AG09319 (cell line): ENCODE results near the gene DIPK1C.

ENCODE experiments used
- DNase-seq: peaks from one replicate; pipeline ENCODE4 v3.0.0-alpha.2; 2010; ENCODE audit warnings: low read depth; ENCODE audit errors: extremely low read depth
- TF ChIP-seq, protein P1 (sequence below): IDR thresholded peaks from 2 replicates; pipeline ENCODE4 v1.5.1; 2011; ENCODE audit warnings: low read depth, mild to moderate bottlenecking, inconsistent platforms, low read length, moderate library complexity

The DIPK1C gene

DNA sequence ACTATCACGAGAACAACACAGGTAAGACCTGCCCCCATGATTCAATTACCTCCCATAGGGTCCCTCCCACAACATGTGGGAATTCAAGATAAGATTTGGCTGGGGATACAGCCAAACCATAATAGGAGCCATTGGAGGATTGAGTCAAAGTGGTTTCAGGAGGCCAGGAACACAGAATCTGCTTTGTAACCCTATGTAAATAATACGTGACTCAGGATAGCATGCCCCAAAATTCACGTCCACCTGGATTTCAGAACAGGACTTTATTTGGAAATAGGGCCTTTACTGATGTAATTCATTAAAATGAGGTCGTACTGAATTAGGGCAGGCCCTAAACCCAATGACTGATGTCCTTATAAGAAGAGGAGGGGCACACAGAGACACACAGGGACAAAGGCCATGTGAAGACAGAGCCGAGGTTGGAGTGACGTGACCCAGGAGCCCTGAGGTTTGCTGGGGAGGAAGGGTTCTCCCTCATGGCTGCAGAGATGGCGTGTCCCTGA, 23.1 kb upstream of the DIPK1C start:
- DNase-seq = no peak
- TF ChIP-seq, protein P1, sequence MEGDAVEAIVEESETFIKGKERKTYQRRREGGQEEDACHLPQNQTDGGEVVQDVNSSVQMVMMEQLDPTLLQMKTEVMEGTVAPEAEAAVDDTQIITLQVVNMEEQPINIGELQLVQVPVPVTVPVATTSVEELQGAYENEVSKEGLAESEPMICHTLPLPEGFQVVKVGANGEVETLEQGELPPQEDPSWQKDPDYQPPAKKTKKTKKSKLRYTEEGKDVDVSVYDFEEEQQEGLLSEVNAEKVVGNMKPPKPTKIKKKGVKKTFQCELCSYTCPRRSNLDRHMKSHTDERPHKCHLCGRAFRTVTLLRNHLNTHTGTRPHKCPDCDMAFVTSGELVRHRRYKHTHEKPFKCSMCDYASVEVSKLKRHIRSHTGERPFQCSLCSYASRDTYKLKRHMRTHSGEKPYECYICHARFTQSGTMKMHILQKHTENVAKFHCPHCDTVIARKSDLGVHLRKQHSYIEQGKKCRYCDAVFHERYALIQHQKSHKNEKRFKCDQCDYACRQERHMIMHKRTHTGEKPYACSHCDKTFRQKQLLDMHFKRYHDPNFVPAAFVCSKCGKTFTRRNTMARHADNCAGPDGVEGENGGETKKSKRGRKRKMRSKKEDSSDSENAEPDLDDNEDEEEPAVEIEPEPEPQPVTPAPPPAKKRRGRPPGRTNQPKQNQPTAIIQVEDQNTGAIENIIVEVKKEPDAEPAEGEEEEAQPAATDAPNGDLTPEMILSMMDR = no peak

DNA sequence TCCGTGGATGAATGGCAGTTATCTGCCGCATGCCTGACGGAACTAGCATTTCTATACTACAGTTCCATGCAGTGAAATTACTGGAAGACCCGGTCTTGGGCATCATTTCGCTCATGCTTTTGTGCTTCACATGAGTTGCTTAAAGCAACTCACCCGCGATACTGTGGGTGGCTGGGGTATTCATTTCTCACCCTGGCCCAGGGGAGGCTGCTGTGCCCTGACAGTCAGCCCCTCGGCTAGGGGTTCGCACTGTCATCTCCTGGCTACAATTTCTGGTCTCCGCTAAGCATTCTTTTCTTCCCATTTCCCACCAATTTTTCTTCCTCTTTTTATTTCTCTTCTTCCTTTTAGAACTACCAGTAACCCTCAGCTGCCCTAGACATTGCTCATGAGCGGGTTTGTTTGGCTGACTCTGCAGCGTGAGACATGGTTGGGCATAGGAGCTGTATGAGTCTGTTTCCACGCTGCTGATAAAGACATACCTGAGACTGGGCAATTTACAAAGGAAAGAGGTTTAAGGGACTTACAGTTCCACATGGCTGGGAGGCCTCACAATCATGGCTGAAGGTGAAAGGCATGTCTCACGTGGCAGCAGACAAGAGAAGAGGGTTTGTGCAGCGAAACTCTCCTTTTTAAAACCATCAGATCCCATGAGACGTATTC, 22.5 kb upstream of the DIPK1C start:
- no peak for DNase-seq
- TF ChIP-seq, protein P1 = no peak

DNA sequence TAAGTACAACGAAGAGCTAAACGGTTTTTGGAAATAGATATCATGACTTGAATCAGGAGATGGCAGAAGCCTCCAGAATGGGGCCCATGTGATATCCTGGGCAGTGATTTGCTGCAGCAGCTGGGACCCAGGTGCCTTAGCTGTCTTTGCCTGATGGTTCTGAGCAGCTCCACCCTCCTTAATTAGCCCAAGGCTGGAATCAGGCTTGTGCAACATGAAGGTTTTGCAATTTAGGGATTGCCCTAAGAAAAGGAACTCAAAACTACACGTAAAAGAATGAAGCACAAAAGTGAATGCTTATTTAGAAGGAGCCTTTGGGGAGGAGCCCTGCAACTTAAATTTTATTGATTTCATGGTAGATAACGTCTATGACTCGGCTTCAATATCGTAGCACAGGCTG, 21.8 kb upstream of the DIPK1C start:
- TF ChIP-seq, protein P1 = no peak
- DNase-seq = no peak

DNA sequence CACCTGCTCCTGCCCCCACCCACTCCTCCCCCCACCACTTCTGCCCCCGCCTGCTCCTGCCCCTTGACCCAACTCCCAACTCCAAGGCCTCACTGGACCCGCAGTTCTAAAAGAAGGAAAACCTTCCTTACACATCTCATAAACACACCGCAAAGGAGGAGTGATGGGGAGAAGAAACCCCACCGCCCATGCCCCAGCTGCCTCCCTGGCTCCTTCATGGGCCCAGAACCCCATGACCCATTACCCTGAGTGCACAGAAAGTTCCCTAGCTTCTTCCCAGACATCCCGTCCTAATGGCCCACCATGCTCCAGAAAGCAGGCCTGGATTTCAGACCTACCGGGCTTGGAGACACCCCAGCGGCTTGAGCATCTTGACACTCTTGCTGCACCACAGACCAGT, 21.2 kb upstream of the DIPK1C start:
- TF ChIP-seq, protein P1 = no peak
- DNase-seq = no peak

DNA sequence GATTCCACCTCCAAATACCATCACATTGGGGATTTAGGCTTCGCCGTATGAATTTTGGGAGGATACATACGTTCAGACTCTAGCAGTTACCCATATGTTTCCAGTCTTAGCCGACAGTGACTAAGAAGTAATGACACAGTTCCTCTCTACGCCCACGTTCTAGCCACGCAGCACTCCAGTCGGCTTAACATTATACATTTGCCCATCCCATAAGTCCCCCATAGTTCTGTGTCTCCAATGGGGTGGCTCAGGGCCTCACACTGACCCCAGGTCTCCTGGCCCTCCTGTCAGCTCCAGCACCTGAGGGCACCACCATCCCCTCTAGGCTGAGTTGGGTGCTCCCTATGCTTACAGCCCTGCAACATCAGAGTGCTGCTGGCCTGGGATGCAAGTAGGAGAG, 20.7 kb upstream of the DIPK1C start:
- no peak for DNase-seq
- TF ChIP-seq, protein P1 = no peak

DNA sequence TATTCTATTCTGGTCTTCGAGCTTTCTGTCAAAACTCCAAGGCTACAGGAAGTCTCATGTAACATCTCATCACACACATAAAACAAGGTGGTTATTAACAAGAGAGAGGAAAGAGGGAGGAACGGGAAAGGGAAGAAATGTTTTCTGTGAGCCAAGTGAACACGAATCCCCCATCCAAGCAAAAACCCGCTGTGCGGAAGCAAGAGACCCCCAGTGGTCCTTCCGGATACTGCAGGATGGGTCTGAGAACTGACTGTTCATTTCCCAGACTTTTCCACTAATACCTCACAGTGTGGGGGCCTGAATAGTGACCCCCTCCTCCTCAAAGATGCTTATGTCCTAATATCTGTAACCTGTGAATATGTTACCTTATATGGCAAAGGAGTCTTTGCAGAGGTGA, 19.0 kb upstream of the DIPK1C start:
- TF ChIP-seq, protein P1 = peak; percentile 58
- no peak for DNase-seq

DNA sequence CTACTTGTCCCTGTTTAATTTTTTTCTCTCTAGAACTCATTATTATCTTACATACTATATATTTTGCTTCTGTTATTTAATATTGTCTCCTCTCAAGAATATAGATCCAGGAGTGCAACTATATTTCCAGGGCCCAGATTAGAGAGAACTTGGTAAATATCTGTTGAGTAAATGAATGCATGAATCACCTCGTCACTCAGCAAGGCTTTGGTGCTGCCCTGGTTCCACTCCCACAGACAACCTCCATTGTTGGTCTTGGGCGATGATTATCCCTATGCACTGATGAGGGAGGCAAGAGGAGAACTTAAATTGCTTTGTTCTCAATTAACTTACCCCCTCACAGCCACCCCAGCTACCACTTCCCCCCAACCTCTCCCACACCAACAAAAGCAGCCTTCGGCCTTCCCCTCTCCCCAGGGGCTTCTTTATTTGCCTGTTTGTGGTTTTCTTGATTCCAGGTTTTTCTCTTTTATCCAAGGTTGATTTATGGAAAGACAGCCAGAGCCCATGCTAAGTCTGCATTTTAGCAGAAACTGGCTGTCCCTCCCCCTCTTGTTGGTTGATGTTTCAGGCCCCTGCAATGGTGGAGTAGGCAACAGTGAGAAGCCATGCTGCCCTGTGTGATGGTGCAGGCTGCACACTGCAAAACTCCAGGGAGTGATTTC, 17.0 kb upstream of the DIPK1C start:
- no peak for DNase-seq
- TF ChIP-seq, protein P1 = no peak
